Astrocyte (in vitro differentiated cells and primary cell): ENCODE measurements around the gene CAPZB. TPM values are rescaled to one million over a fixed set of nuclear protein-coding genes. Genes with fewer than 3 reads are reported as not detected.

Experiments used
- DNase-seq: peaks from one replicate; pipeline ENCODE4 v3.0.0-alpha.2; 2010; ENCODE audit warnings: low read depth
- FAIRE-seq: peaks from 2 replicates; lab custom pipeline; 2011; peaks lifted over from hg19 to GRCh38; lab: Jason Lieb, UNC
- H2AFZ ChIP-seq: 2 replicates; pipeline ENCODE4 v1.6.0; 2012; ENCODE audit warnings: low read depth, low read length, inconsistent platforms
- H3K27ac ChIP-seq: 2 replicates; pipeline ENCODE4 v1.5.1; 2011; ENCODE audit warnings: low read depth, low read length, inconsistent platforms
- H3K27me3 ChIP-seq: 2 replicates; pipeline ENCODE4 v1.6.0; 2011; ENCODE audit warnings: low read length, inconsistent platforms; ENCODE audit not compliant: insufficient read depth
- H3K36me3 ChIP-seq: 2 replicates; pipeline ENCODE4 v1.5.1; 2011; ENCODE audit warnings: low read length, inconsistent platforms; ENCODE audit not compliant: insufficient read depth
- H3K4me1 ChIP-seq: 2 replicates; pipeline ENCODE4 v1.5.1; 2011; ENCODE audit warnings: low read length, inconsistent platforms; ENCODE audit not compliant: insufficient read depth
- H3K4me2 ChIP-seq: 2 replicates; pipeline ENCODE4 v1.6.0; 2012; ENCODE audit warnings: low read length, inconsistent platforms
- H3K4me3 ChIP-seq: 2 replicates; pipeline ENCODE4 v1.5.1; 2011; ENCODE audit warnings: low read depth, mild to moderate bottlenecking, low read length, inconsistent platforms; ENCODE audit not compliant: insufficient read depth
- H3K79me2 ChIP-seq: 2 replicates; pipeline ENCODE4 v1.6.0; 2012; ENCODE audit warnings: mild to moderate bottlenecking, low read length, inconsistent platforms; ENCODE audit not compliant: insufficient read depth
- H3K9ac ChIP-seq: 2 replicates; pipeline ENCODE4 v1.6.0; 2012; ENCODE audit warnings: mild to moderate bottlenecking, low read length, inconsistent platforms
- H3K9me3 ChIP-seq: 2 replicates; pipeline ENCODE4 v1.5.1; 2012; ENCODE audit warnings: low read depth, mild to moderate bottlenecking, low read length, inconsistent platforms; ENCODE audit not compliant: insufficient read depth
- H4K20me1 ChIP-seq: 2 replicates; pipeline ENCODE4 v1.6.0; 2012; ENCODE audit warnings: low read length, inconsistent platforms; ENCODE audit not compliant: insufficient read depth
- H3K27ac Mint-ChIP-seq: one replicate; pipeline ENCODE4 v1.8.0; 2021; ENCODE audit warnings: mild to moderate bottlenecking, mixed read lengths; ENCODE audit not compliant: unreplicated experiment
- H3K27me3 Mint-ChIP-seq: one replicate; pipeline ENCODE4 v1.8.0; 2021; ENCODE audit warnings: low read depth, mixed read lengths; ENCODE audit not compliant: unreplicated experiment
- H3K36me3 Mint-ChIP-seq: one replicate; pipeline ENCODE4 v1.8.0; 2021; ENCODE audit warnings: low read depth, mixed read lengths; ENCODE audit not compliant: unreplicated experiment
- H3K4me1 Mint-ChIP-seq: one replicate; pipeline ENCODE4 v1.8.0; 2021; ENCODE audit warnings: low read depth, mixed read lengths; ENCODE audit not compliant: unreplicated experiment
- H3K4me3 Mint-ChIP-seq: one replicate; pipeline ENCODE4 v1.8.0; 2021; ENCODE audit warnings: mild to moderate bottlenecking, moderate library complexity, mixed read lengths; ENCODE audit not compliant: unreplicated experiment
- H3K9me3 Mint-ChIP-seq: one replicate; pipeline ENCODE4 v1.8.0; 2021; ENCODE audit warnings: mild to moderate bottlenecking, mixed read lengths; ENCODE audit not compliant: unreplicated experiment
- EZH2 ChIP-seq: IDR thresholded peaks from 2 replicates; pipeline ENCODE4 v1.6.1; 2012; ENCODE audit warnings: mild to moderate bottlenecking, low read length, inconsistent platforms; ENCODE audit not compliant: insufficient read depth
- total RNA-seq: library from RNA; stranded (reverse); gene quantifications from 2 replicates; pipeline ENCODE4 v1.2.1, GENCODE V29; 2021
- TF ChIP-seq, protein P1 (sequence below): IDR thresholded peaks from 2 replicates; pipeline ENCODE4 v1.5.1; 2011; ENCODE audit warnings: low read depth, mild to moderate bottlenecking, inconsistent platforms, low read length, moderate library complexity; ENCODE audit not compliant: insufficient read depth

The CAPZB gene
- total RNA-seq, 1 donor from 2014 or later: 458 TPM

DNA sequence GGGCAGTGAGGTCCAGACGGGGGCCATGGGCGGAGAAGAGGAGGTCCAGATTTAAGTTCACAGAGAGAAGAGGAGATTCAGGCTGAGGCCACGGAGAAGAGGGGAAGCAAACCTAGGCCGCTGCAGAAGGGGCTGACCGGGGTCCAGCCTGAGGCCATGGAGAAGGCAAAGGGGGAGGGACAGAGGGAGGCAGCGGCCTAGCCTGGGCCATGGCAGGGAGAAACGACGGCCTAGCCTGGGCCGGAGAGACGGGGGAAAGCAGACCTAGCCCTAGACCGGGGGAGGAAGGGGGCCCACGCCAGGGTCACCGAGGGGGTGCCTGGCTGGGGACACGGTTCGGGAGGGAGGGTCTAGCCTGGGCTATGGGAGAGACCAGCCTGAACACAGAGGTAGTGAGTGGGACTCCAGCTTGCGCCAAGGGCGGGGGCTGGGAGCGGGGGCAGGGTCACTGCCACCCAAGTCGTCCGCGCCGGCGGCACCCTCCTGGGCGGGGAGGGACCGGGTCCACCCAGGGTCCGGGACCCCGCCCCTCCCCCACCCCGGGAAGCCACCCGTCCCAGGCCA is 459 bp downstream of the CAPZB start:
- H3K9me3 Mint-ChIP-seq: peaks cover 1% of the 10 kb centered on the region
- H4K20me1 ChIP-seq: peaks cover 51% of the 10 kb centered on the region
- H3K4me3 ChIP-seq: peak overlapping the region; percentile 89
- H3K4me1 Mint-ChIP-seq: peaks cover 53% of the 10 kb centered on the region
- H2AFZ ChIP-seq: no peak overlapping the region
- no peaks in the 10 kb centered on the region for H3K9me3 ChIP-seq
- FAIRE-seq (no peak), DNase-seq (no peak)
- H3K36me3 ChIP-seq: peaks cover 2% of the 10 kb centered on the region
- H3K27ac ChIP-seq: peak overlapping the region; percentile 81
- H3K4me1 ChIP-seq: peaks cover 35% of the 10 kb centered on the region
- H3K27me3 ChIP-seq: no peaks in the 10 kb centered on the region
- peak overlapping the region; percentile 97 for H3K4me3 Mint-ChIP-seq
- no peak for TF ChIP-seq EZH2
- TF ChIP-seq, protein P1, sequence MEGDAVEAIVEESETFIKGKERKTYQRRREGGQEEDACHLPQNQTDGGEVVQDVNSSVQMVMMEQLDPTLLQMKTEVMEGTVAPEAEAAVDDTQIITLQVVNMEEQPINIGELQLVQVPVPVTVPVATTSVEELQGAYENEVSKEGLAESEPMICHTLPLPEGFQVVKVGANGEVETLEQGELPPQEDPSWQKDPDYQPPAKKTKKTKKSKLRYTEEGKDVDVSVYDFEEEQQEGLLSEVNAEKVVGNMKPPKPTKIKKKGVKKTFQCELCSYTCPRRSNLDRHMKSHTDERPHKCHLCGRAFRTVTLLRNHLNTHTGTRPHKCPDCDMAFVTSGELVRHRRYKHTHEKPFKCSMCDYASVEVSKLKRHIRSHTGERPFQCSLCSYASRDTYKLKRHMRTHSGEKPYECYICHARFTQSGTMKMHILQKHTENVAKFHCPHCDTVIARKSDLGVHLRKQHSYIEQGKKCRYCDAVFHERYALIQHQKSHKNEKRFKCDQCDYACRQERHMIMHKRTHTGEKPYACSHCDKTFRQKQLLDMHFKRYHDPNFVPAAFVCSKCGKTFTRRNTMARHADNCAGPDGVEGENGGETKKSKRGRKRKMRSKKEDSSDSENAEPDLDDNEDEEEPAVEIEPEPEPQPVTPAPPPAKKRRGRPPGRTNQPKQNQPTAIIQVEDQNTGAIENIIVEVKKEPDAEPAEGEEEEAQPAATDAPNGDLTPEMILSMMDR: no peak
- peaks cover 54% of the 10 kb centered on the region for H3K79me2 ChIP-seq
- peaks cover 11% of the 10 kb centered on the region for H3K36me3 Mint-ChIP-seq
- peak overlapping the region; percentile 89 for H3K4me2 ChIP-seq
- peak overlapping the region; percentile 69 for H3K27ac Mint-ChIP-seq
- H3K27me3 Mint-ChIP-seq: no peaks in the 10 kb centered on the region
- peak overlapping the region; percentile 96 for H3K9ac ChIP-seq

- Histone ChIP-seq H3K27me3 (no peaks in the 10 kb centered on the region), H3K27ac (peak overlapping the region; percentile 81), H3K79me2 (peaks cover 60% of the 10 kb centered on the region), H3K4me1 (peaks cover 35% of the 10 kb centered on the region), H4K20me1 (peaks cover 56% of the 10 kb centered on the region), H3K4me3 (peak overlapping the region; percentile 89), H3K4me2 (peak overlapping the region; percentile 89), H3K9ac (peak overlapping the region; percentile 96), H3K36me3 (peaks cover 2% of the 10 kb centered on the region), H2AFZ (no peak overlapping the region), H3K9me3 (no peaks in the 10 kb centered on the region)
- no peak for FAIRE-seq
- peaks cover 58% of the 10 kb centered on the region for H3K4me1 Mint-ChIP-seq
- TF ChIP-seq, protein P1: no peak
- no peak for TF ChIP-seq EZH2
- H3K27ac Mint-ChIP-seq: peak overlapping the region; percentile 69
- H3K27me3 Mint-ChIP-seq: no peaks in the 10 kb centered on the region
- peaks cover 11% of the 10 kb centered on the region for H3K36me3 Mint-ChIP-seq
- DNase-seq: no peak
- peak overlapping the region; percentile 97 for H3K4me3 Mint-ChIP-seq
- peaks cover 1% of the 10 kb centered on the region for H3K9me3 Mint-ChIP-seq
Observed at GRCh38 chr1:19484338-19484797, 971 bp downstream of the CAPZB start.

DNA sequence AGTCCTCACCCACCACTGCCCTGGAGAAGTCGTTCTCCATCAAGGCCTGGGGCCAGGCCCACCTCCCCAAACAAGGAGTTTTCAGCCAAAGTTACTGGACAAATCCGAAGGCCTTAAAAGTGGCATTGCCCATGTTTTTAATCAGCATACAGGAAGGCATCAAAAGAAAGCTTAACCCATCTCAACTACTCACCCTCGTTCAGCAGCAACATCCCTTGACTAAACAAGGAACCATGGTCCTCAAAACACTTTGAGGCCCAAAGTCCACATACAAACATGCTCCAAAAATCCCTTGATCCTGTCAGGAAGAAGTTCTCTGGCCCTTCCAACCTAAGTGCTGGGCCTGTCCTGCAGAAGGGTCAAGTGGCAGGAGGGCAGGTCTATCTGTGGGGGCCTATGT is 1.6 kb downstream of the CAPZB start:
- no peak overlapping the region for H3K27ac ChIP-seq
- Mint-ChIP-seq H3K36me3 (peaks cover 10% of the 10 kb centered on the region), H3K4me1 (peaks cover 59% of the 10 kb centered on the region), H3K9me3 (no peaks in the 10 kb centered on the region), H3K27ac (peak overlapping the region; percentile 70), H3K4me3 (peak overlapping the region; percentile 97), H3K27me3 (no peaks in the 10 kb centered on the region)
- H3K4me3 ChIP-seq: peak overlapping the region; percentile 89
- peaks cover 66% of the 10 kb centered on the region for H3K79me2 ChIP-seq
- H3K9ac ChIP-seq: peak overlapping the region; percentile 96
- no peaks in the 10 kb centered on the region for H3K9me3 ChIP-seq
- DNase-seq: no peak
- peaks cover 35% of the 10 kb centered on the region for H3K4me1 ChIP-seq
- FAIRE-seq: no peak
- H3K4me2 ChIP-seq: peak overlapping the region; percentile 89
- H3K27me3 ChIP-seq: no peaks in the 10 kb centered on the region
- peaks cover 63% of the 10 kb centered on the region for H4K20me1 ChIP-seq
- H3K36me3 ChIP-seq: peaks cover 2% of the 10 kb centered on the region
- TF ChIP-seq EZH2: no peak
- TF ChIP-seq, protein P1: no peak
- no peak overlapping the region for H2AFZ ChIP-seq
